Epithelial cell of proximal tubule (primary cell): ENCODE measurements around the gene F2RL2. TPM values are rescaled to one million over a fixed set of nuclear protein-coding genes. Genes with fewer than 3 reads are reported as not detected.

Source experiments
- DNase-seq: peaks from one replicate; pipeline ENCODE4 v3.0.0-alpha.2; 2011; ENCODE audit warnings: low read depth
- H3K4me3 ChIP-seq: 2 replicates; pipeline ENCODE4 v1.5.1; 2011; ENCODE audit warnings: low read depth, mild to moderate bottlenecking, low read length
- CTCF ChIP-seq: conservative IDR thresholded peaks from 2 replicates; pipeline ENCODE4 v1.5.1; 2012; ENCODE audit warnings: low read depth, mild to moderate bottlenecking, low read length
- total RNA-seq: library from RNA; depleted of rRNA; stranded (reverse); fragments of >200 nt; gene quantifications from 2 replicates; pipeline ENCODE4 v1.2.3, GENCODE V29; 2015

Gene F2RL2
- total RNA-seq, 1 donor from 2014 or later, result 2.4 TPM

- no peak overlapping the region for H3K4me3 ChIP-seq
- DNase-seq, result no peak
- no peak for TF ChIP-seq CTCF
These were observed 1.1 kb downstream of the F2RL2 start for GRCh38 chr5:76622076-76622475.

GRCh38 chr5:76620166-76620565 is 3.0 kb downstream of the F2RL2 start:
- TF ChIP-seq CTCF, result no peak
- DNase-seq, result no peak
- no peak overlapping the region for H3K4me3 ChIP-seq

- TF ChIP-seq CTCF, result no peak
- no peak for DNase-seq
- H3K4me3 ChIP-seq, result no peak overlapping the region
These were observed 5.5 kb downstream of the F2RL2 start for GRCh38 chr5:76617675-76618074.

GRCh38 chr5:76617229-76617628 is 6.0 kb downstream of the F2RL2 start:
- TF ChIP-seq CTCF, result no peak
- no peak for DNase-seq
- no peak overlapping the region for H3K4me3 ChIP-seq

GRCh38 chr5:76616206-76616605 is 7.0 kb downstream of the F2RL2 start:
- no peak overlapping the region for H3K4me3 ChIP-seq
- DNase-seq, result no peak
- no peak for TF ChIP-seq CTCF

GRCh38 chr5:76615759-76616158 is 7.4 kb downstream of the F2RL2 start:
- no peak overlapping the region for H3K4me3 ChIP-seq
- no peak for DNase-seq
- TF ChIP-seq CTCF, result no peak

GRCh38 chr5:76612942-76613341 is 10.3 kb downstream of the F2RL2 start:
- no peak for TF ChIP-seq CTCF
- DNase-seq, result no peak
- no peak overlapping the region for H3K4me3 ChIP-seq
